Trophoblast cell (in vitro differentiated cells and primary cell): Measurements from ENCODE around the gene ITGAL.
A peak's percentile ranks its signal among the peaks of the same experiment; 100 is the strongest.
"Not testable (repeated sequence)": the region's sequence is repeated elsewhere in the genome, so short reads cannot be mapped to it uniquely, and the experiment has no call there.

Source experiments
- DNase-seq, 2 donors: peaks; one replicate each; pipeline ENCODE4 v3.0.0-alpha.2; 2016
- H2AFZ ChIP-seq: 2 replicates; pipeline ENCODE4 v1.6.1; 2013; ENCODE audit warnings: low read length, moderate library complexity, mild to moderate bottlenecking; ENCODE audit not compliant: insufficient read depth, poor library complexity
- H2AK5ac ChIP-seq: 2 replicates; pipeline ENCODE4 v1.6.1; 2013; ENCODE audit warnings: mild to moderate bottlenecking, low read length
- H2BK120ac ChIP-seq: 2 replicates; pipeline ENCODE4 v1.6.1; 2013; ENCODE audit warnings: low read length, mild to moderate bottlenecking, moderate library complexity; ENCODE audit not compliant: insufficient read depth, poor library complexity
- H2BK12ac ChIP-seq: 2 replicates; pipeline ENCODE4 v1.6.1; 2013; ENCODE audit warnings: mild to moderate bottlenecking, low read length, moderate library complexity
- H2BK5ac ChIP-seq: 2 replicates; pipeline ENCODE4 v1.6.1; 2013; ENCODE audit warnings: low read length, low read depth, moderate library complexity, mild to moderate bottlenecking; ENCODE audit not compliant: poor library complexity
- H3K14ac ChIP-seq: 2 replicates; pipeline ENCODE4 v1.6.1; 2013; ENCODE audit warnings: mild to moderate bottlenecking, low read length
- H3K18ac ChIP-seq: 2 replicates; pipeline ENCODE4 v1.6.1; 2013; ENCODE audit warnings: mild to moderate bottlenecking, low read length
- H3K23ac ChIP-seq: 2 replicates; pipeline ENCODE4 v1.6.1; 2013; ENCODE audit warnings: low read length
- H3K27ac ChIP-seq: 2 replicates; pipeline ENCODE4 v1.5.1; 2013; ENCODE audit warnings: low read depth, mild to moderate bottlenecking, inconsistent platforms, low read length, moderate library complexity
- H3K27me3 ChIP-seq: 2 replicates; pipeline ENCODE4 v1.6.1; 2013; ENCODE audit warnings: inconsistent platforms, mild to moderate bottlenecking, low read length, moderate library complexity; ENCODE audit not compliant: insufficient read depth
- H3K36me3 ChIP-seq, 2 experiments: 1 replicate in 1 of 2; 2 replicates in 1 of 2; pipeline ENCODE4 v1.6.1; 2013; ENCODE audit warnings: low read length in 2 of 2, mild to moderate bottlenecking in 2 of 2, moderate library complexity in 1 of 2; ENCODE audit not compliant: insufficient read depth in 2 of 2, control insufficient read depth in 1 of 2
- H3K4ac ChIP-seq: 2 replicates; pipeline ENCODE4 v1.6.1; 2013; ENCODE audit warnings: low read depth, mild to moderate bottlenecking, low read length, moderate library complexity
- H3K4me1 ChIP-seq, 2 experiments: 1 replicate in 1 of 2; 2 replicates in 1 of 2; pipeline ENCODE4 v1.6.1; 2013; ENCODE audit warnings: low read length in 2 of 2, mild to moderate bottlenecking in 2 of 2, moderate library complexity in 1 of 2; ENCODE audit not compliant: insufficient read depth in 2 of 2, control insufficient read depth in 1 of 2
- H3K4me2 ChIP-seq: 2 replicates; pipeline ENCODE4 v1.6.1; 2013; ENCODE audit warnings: inconsistent platforms, mild to moderate bottlenecking, low read length, moderate library complexity
- H3K4me3 ChIP-seq: 2 replicates; pipeline ENCODE4 v1.5.1; 2013; ENCODE audit warnings: mild to moderate bottlenecking, low read depth, low read length, inconsistent platforms
- H3K79me1 ChIP-seq: one replicate; pipeline ENCODE4 v1.6.1; 2013; ENCODE audit warnings: low read length
- H3K79me2 ChIP-seq: 2 replicates; pipeline ENCODE4 v1.6.1; 2013; ENCODE audit warnings: low read length, mild to moderate bottlenecking; ENCODE audit not compliant: control insufficient read depth, insufficient read depth, poor library complexity
- H3K9ac ChIP-seq: 2 replicates; pipeline ENCODE4 v1.6.1; 2013; ENCODE audit warnings: mild to moderate bottlenecking, low read length
- H3K9me3 ChIP-seq: 2 replicates; pipeline ENCODE4 v1.6.1; 2013; ENCODE audit warnings: low read depth, mild to moderate bottlenecking, control low read depth, inconsistent platforms, low read length; ENCODE audit not compliant: insufficient read depth
- H4K12ac ChIP-seq: 2 replicates; pipeline ENCODE4 v1.6.1; 2013; ENCODE audit warnings: low read depth, mild to moderate bottlenecking, low read length, moderate library complexity
- H4K8ac ChIP-seq: 2 replicates; pipeline ENCODE4 v1.6.1; 2013; ENCODE audit warnings: low read depth, mild to moderate bottlenecking, low read length, moderate library complexity
- H4K91ac ChIP-seq: one replicate; pipeline ENCODE4 v1.6.1; 2013; ENCODE audit warnings: low read depth, mild to moderate bottlenecking, low read length, moderate library complexity
- WGBS: extraction: QIAGEN DNeasy Blood & Tissue Kit; methylation state at CpG from one replicate; pipeline ENCODE4 v1.1.7; 2013; ENCODE audit warnings: missing lambda C conversion rate; ENCODE audit not compliant: insufficient read length, insufficient coverage; ENCODE audit errors: extremely low coverage; 5-methylcytosine and 5-hydroxymethylcytosine counted together

The ITGAL gene

DNA sequence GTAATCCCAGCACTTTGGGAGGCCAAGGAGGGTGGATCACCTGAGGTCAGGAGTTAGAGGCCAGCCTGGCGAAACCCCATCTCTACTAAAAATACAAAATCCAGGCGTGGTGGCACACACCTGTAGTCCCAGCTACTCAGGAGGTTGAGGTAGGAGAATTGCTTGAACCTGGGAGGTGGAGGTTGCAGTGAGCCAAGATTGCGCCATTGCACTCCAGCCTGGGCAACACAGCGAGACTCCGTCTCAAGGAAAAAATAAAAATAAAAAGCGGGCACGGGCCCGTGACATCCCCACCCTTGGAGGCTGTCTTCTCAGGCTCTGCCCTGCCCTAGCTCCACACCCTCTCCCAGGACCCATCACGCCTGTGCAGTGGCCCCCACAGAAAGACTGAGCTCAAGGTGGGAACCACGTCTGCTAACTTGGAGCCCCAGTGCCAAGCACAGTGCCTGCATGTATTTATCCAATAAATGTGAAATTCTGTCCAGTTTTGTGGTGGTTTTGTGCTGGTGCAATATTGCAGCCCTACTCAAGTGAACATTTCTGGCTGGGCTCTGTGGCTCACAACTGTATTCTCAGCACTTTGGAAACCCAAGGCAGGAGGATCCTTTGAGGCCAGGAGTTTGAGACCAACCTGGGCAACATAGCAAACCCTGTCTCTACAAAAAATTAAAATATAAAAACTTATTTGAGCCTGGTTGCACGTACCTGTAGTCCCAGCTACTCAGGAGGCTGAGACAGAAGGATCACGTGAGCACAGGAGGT lies 50.3 kb downstream of the ITGAL start:
- Histone ChIP-seq H3K79me1 (peaks cover 11% of the 10 kb centered on the region), H3K36me3 (peaks cover 9 to 14% of the 10 kb centered on the region in 2 experiments)
- not testable (repeated sequence) for H3K4me2 ChIP-seq, H3K23ac ChIP-seq, H3K9me3 ChIP-seq, H4K91ac ChIP-seq, H2AFZ ChIP-seq, H2BK12ac ChIP-seq, H3K4ac ChIP-seq, H3K27ac ChIP-seq, H3K14ac ChIP-seq, H3K9ac ChIP-seq, H3K4me3 ChIP-seq, H4K8ac ChIP-seq, H4K12ac ChIP-seq, H3K4me1 ChIP-seq, H3K18ac ChIP-seq, H2BK120ac ChIP-seq, H3K79me2 ChIP-seq, H2AK5ac ChIP-seq, DNase-seq, H3K27me3 ChIP-seq, H2BK5ac ChIP-seq
- no CpG with 5 or more reads among the region's 12 CpGs for WGBS

- Histone ChIP-seq H3K27me3 (no peaks in the 10 kb centered on the region), H3K18ac (no peak overlapping the region), H2BK12ac (no peak overlapping the region), H3K4me2 (no peak overlapping the region), H3K4me1 (peaks cover 3 to 11% of the 10 kb centered on the region in 2 experiments), H3K23ac (no peak overlapping the region), H4K12ac (no peak overlapping the region), H3K14ac (no peak overlapping the region), H2AFZ (no peak overlapping the region), H2AK5ac (no peak overlapping the region), H3K9me3 (peaks cover 1% of the 10 kb centered on the region), H4K91ac (no peak overlapping the region), H3K79me2 (peaks cover 6% of the 10 kb centered on the region), H3K9ac (no peak overlapping the region), H3K27ac (no peak overlapping the region), H4K8ac (no peak overlapping the region), H3K79me1 (peaks cover 11% of the 10 kb centered on the region), H3K4ac (no peak overlapping the region), H3K36me3 (peaks cover 9 to 14% of the 10 kb centered on the region in 2 experiments), H2BK120ac (no peak overlapping the region), H3K4me3 (no peak overlapping the region), H2BK5ac (no peak overlapping the region)
- no peak for DNase-seq
- WGBS = no CpG with 5 or more reads among the region's 26 CpGs
Observed at GRCh38 chr16:30523768-30524574, 51.4 kb downstream of the ITGAL start.

DNA sequence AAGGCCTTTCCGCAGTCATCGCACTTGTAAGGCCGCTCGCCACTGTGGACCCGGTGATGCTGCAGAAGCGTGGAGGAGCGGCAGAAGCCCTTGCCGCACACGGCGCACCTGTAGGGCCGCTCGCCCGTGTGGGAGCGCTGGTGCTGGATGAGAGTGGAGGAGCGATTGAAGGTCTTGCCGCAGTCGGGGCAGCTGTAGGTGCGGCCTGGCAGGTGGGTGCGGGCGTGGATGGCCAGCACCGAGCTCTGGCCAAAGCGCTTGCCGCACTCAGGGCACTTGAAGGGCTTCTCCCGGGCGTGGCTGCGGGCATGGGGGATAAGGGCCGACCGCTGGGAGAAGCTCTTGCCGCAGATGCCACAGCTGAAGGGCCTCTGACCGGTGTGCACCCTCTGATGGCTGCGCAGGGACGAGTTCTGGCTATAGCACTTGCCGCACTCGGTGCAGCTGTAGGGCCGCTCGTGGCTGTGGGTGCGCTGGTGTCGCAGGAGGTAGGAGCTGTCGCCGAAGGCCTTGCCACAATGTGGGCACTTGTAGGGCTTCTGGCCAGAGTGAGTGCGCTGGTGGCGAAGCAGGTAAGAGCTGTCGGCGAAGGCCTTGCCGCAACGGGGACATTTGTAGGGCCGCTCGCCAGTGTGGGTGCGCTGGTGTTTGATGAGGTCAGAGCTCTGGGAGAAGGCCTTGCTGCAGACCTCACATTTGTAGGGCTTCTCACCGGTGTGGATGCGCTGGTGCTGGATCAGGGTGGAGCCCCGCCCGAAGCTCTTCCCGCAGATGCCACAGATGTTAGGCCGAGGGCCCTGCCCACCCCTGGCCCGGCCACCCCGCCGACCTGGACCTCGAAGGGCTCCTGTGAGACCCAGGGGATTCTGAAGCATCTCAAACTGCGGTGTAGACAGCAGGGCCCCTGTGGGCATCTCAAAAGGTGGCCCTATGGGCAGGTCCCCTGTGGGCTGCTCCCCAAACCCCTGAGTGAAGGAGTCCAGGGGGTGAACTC lies 52.3 kb downstream of the ITGAL start:
- Histone ChIP-seq H3K9me3 (peaks cover 1% of the 10 kb centered on the region), H3K18ac (no peak overlapping the region), H3K14ac (no peak overlapping the region), H3K79me1 (peaks cover 11% of the 10 kb centered on the region), H2BK120ac (no peak overlapping the region), H3K79me2 (peaks cover 6% of the 10 kb centered on the region), H3K27me3 (no peaks in the 10 kb centered on the region), H3K36me3 (peaks cover 9 to 14% of the 10 kb centered on the region in 2 experiments), H3K4ac (no peak overlapping the region), H2AFZ (no peak overlapping the region), H3K4me2 (no peak overlapping the region), H3K23ac (no peak overlapping the region), H2AK5ac (no peak overlapping the region), H2BK5ac (no peak overlapping the region), H4K12ac (no peak overlapping the region), H3K4me3 (no peak overlapping the region), H3K9ac (no peak overlapping the region), H4K8ac (no peak overlapping the region), H3K4me1 (peaks cover 3 to 11% of the 10 kb centered on the region in 2 experiments), H3K27ac (no peak overlapping the region), H2BK12ac (no peak overlapping the region), H4K91ac (no peak overlapping the region)
- DNase-seq = no peak
- no CpG with 5 or more reads among the region's 60 CpGs for WGBS

DNA sequence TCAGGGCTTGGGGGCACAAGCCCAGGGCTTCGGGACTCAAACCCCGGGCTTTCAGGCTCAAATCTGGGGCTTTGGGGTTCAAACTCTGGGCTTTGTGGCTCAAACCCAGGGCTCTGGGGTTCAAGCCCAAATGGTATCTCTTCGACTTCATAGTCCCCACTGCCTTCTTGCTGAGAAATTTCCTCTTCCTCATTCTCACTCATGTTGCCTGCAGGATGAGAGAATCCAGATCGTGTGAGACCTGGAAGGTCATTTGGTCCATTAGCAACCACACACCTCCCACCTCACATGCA lies 53.2 kb downstream of the ITGAL start:
- Histone ChIP-seq H3K4me1 (peaks cover 3 to 14% of the 10 kb centered on the region in 2 experiments), H3K14ac (no peak overlapping the region), H3K27ac (no peak overlapping the region), H3K9me3 (peaks cover 1% of the 10 kb centered on the region), H3K4me2 (peak overlapping the region; percentile 94), H3K23ac (no peak overlapping the region), H2AFZ (peak overlapping the region; percentile 71), H2BK5ac (no peak overlapping the region), H3K79me2 (peaks cover 6% of the 10 kb centered on the region), H3K79me1 (peaks cover 11% of the 10 kb centered on the region), H4K8ac (no peak overlapping the region), H4K91ac (peak overlapping the region; percentile 89), H3K36me3 (peaks cover 11 to 14% of the 10 kb centered on the region in 2 experiments), H2BK12ac (no peak overlapping the region), H4K12ac (peak overlapping the region; percentile 24), H3K9ac (no peak overlapping the region), H2AK5ac (no peak overlapping the region), H2BK120ac (no peak overlapping the region), H3K4ac (no peak overlapping the region), H3K18ac (no peak overlapping the region), H3K27me3 (no peaks in the 10 kb centered on the region), H3K4me3 (peak overlapping the region; percentile 84)
- no CpG with 5 or more reads among the region's 4 CpGs for WGBS
- DNase-seq = no peak
